Type B pancreatic cell (in vitro differentiated cells): ENCODE results near the gene GTF2H4. TPM values are rescaled to one million over a fixed set of nuclear protein-coding genes. Genes with fewer than 3 reads are reported as not detected.
A peak's percentile ranks its signal among the peaks of the same experiment; 100 is the strongest.
"Not testable (repeated sequence)": the region's sequence is repeated elsewhere in the genome, so short reads cannot be mapped to it uniquely, and the experiment has no call there.

Experiments used
- DNase-seq: peaks from one replicate; pipeline ENCODE4 v3.0.0; 2021; ENCODE audit warnings: mixed read lengths; ENCODE audit not compliant: unreplicated experiment; ENCODE audit errors: extremely low spot score
- H3K27ac Mint-ChIP-seq: 2 replicates; pipeline ENCODE4 v1.8.0; 2021; ENCODE audit warnings: mild to moderate bottlenecking, mixed read lengths
- H3K27me3 Mint-ChIP-seq: 2 replicates; pipeline ENCODE4 v1.8.0; 2021; ENCODE audit warnings: mixed read lengths
- H3K36me3 Mint-ChIP-seq: 2 replicates; pipeline ENCODE4 v1.8.0; 2021; ENCODE audit warnings: mixed read lengths
- H3K4me1 Mint-ChIP-seq: one replicate; pipeline ENCODE4 v1.8.0; 2021; ENCODE audit warnings: mixed read lengths; ENCODE audit not compliant: unreplicated experiment
- H3K4me3 Mint-ChIP-seq: 2 replicates; pipeline ENCODE4 v1.8.0; 2021; ENCODE audit warnings: mild to moderate bottlenecking, mixed read lengths
- H3K9me3 Mint-ChIP-seq: 2 replicates; pipeline ENCODE4 v1.8.0; 2021; ENCODE audit warnings: mixed read lengths
- CTCF ChIP-seq: fragments of 200-600 bp; sonication (generic); conservative IDR thresholded peaks from 2 replicates; pipeline ENCODE4 v1.5.0; 2021; ENCODE audit warnings: antibody characterized with exemption, mild to moderate bottlenecking
- total RNA-seq: library from RNA; stranded (reverse); gene quantifications from 2 replicates; pipeline ENCODE4 v1.2.1, GENCODE V29; 2021; ENCODE audit warnings: low replicate concordance

The GTF2H4 gene
- total RNA-seq, 1 donor from 2014 or later: 78.7 TPM

GRCh38 chr6:30908700-30909099, 693 bp downstream of the GTF2H4 start:
- H3K4me1 Mint-ChIP-seq: peaks cover 24% of the 10 kb centered on the region
- TF ChIP-seq CTCF: no peak
- H3K36me3 Mint-ChIP-seq: peaks cover 17% of the 10 kb centered on the region
- H3K9me3 Mint-ChIP-seq: no peaks in the 10 kb centered on the region
- H3K27ac Mint-ChIP-seq: peak overlapping the region; percentile 84
- no peak for DNase-seq
- H3K27me3 Mint-ChIP-seq: no peaks in the 10 kb centered on the region
- peak overlapping the region; percentile 99 for H3K4me3 Mint-ChIP-seq

GRCh38 chr6:30910473-30910872, 2.5 kb downstream of the GTF2H4 start:
- H3K27ac Mint-ChIP-seq, H3K27me3 Mint-ChIP-seq, H3K9me3 Mint-ChIP-seq, DNase-seq: not testable (repeated sequence)
- peaks cover 31% of the 10 kb centered on the region for H3K4me1 Mint-ChIP-seq
- H3K36me3 Mint-ChIP-seq: peaks cover 18% of the 10 kb centered on the region
- peak overlapping the region; percentile 43 for H3K4me3 Mint-ChIP-seq

- no peaks in the 10 kb centered on the region for H3K9me3 Mint-ChIP-seq
- H3K4me3 Mint-ChIP-seq: peak overlapping the region; percentile 96
- H3K36me3 Mint-ChIP-seq: peaks cover 25% of the 10 kb centered on the region
- no peak for TF ChIP-seq CTCF
- peak overlapping the region; percentile 95 for H3K27ac Mint-ChIP-seq
- DNase-seq: no peak
- H3K27me3 Mint-ChIP-seq: no peaks in the 10 kb centered on the region
- peaks cover 43% of the 10 kb centered on the region for H3K4me1 Mint-ChIP-seq
Measured at GRCh38 chr6:30912746-30913520, 4.9 kb downstream of the GTF2H4 start.

GRCh38 chr6:30913721-30914075, 5.7 kb downstream of the GTF2H4 start:
- no peaks in the 10 kb centered on the region for H3K9me3 Mint-ChIP-seq
- no peak for DNase-seq
- no peaks in the 10 kb centered on the region for H3K27me3 Mint-ChIP-seq
- H3K4me1 Mint-ChIP-seq: peaks cover 36% of the 10 kb centered on the region
- H3K36me3 Mint-ChIP-seq: peaks cover 27% of the 10 kb centered on the region
- no peak for TF ChIP-seq CTCF
- peak overlapping the region; percentile 95 for H3K27ac Mint-ChIP-seq
- H3K4me3 Mint-ChIP-seq: peak overlapping the region; percentile 96

- DNase-seq: peak; percentile 95
- TF ChIP-seq CTCF: peak; percentile 26
- Mint-ChIP-seq H3K4me1 (peaks cover 30% of the 10 kb centered on the region), H3K36me3 (peaks cover 28% of the 10 kb centered on the region), H3K27ac (peak within 1 kb of the TSS; percentile 95), H3K27me3 (no peaks in the 10 kb centered on the region), H3K9me3 (no peaks in the 10 kb centered on the region), H3K4me3 (peak within 1 kb of the TSS; percentile 96)
Measured at GRCh38 chr6:30914076-30914853, 6.3 kb downstream of the GTF2H4 start, which contains the start of gene VARS2. VARS2 (plus strand) TSS chr6:30914238; CDS start chr6:30914837, 599 bp downstream.
